H1 (cell line): Measurements from ENCODE around the gene HABP4. TPM values are rescaled to one million over a fixed set of nuclear protein-coding genes. Genes with fewer than 3 reads are reported as not detected.

Experiments
- CTCF ChIA-PET: fragments of 300-600 bp; sonication (Branson Sonifier 250); formaldehyde crosslinking; loops from one replicate; lab custom pipeline; 2021; ENCODE audit not compliant: partially characterized antibody; lab: Charles Lee
- POLR2A ChIA-PET: fragments of 300-600 bp; sonication (Branson Sonifier 250); formaldehyde crosslinking; loops from one replicate; lab custom pipeline; 2021; ENCODE audit warnings: inconsistent platforms; ENCODE audit not compliant: partially characterized antibody; lab: Charles Lee
- DNase-seq, 2 experiments: peaks; one replicate each; pipeline versions ENCODE4 v3.0.0 to v3.0.0-alpha.2; 2010 to 2022; ENCODE audit warnings: low spot score in 2 of 2, low read depth in 1 of 2, mixed read lengths in 1 of 2
- FAIRE-seq: peaks from 2 replicates; lab custom pipeline; 2011; peaks lifted over from hg19 to GRCh38; lab: Jason Lieb, UNC
- H2AFZ ChIP-seq: 2 replicates; pipeline ENCODE4 v1.8.1; 2012; ENCODE audit warnings: low read length, inconsistent platforms
- H2AK5ac ChIP-seq: 2 replicates; pipeline ENCODE4 v1.6.1; 2013; ENCODE audit warnings: low read depth, low read length
- H2BK120ac ChIP-seq: replicated peaks from 2 replicates; pipeline ENCODE3; 2013; ENCODE audit warnings: low read depth, low read length, inconsistent platforms
- H2BK12ac ChIP-seq: 2 replicates; pipeline ENCODE4 v1.6.1; 2013; ENCODE audit warnings: low read depth, low read length
- H2BK15ac ChIP-seq: 2 replicates; pipeline ENCODE4 v1.6.1; 2013; ENCODE audit warnings: low read length
- H2BK20ac ChIP-seq: 2 replicates; pipeline ENCODE4 v1.6.1; 2013; ENCODE audit warnings: low read length
- H2BK5ac ChIP-seq: 2 replicates; pipeline ENCODE4 v1.6.1; 2013; ENCODE audit warnings: low read depth, low read length
- H3K14ac ChIP-seq: 2 replicates; pipeline ENCODE4 v1.6.1; 2013; ENCODE audit warnings: inconsistent platforms; ENCODE audit not compliant: insufficient read length
- H3K18ac ChIP-seq: 2 replicates; pipeline ENCODE4 v1.6.1; 2013; ENCODE audit warnings: low read length; ENCODE audit errors: extremely low read depth
- H3K23ac ChIP-seq: 2 replicates; pipeline ENCODE4 v1.6.1; 2013; ENCODE audit warnings: inconsistent platforms; ENCODE audit not compliant: insufficient read length
- H3K23me2 ChIP-seq: 2 replicates; pipeline ENCODE4 v1.6.1; 2013; ENCODE audit warnings: low read depth, low read length
- H3K27ac ChIP-seq: 2 replicates; pipeline ENCODE4 v1.6.1; 2011; ENCODE audit warnings: low read depth, low read length, inconsistent platforms
- H3K27me3 ChIP-seq, 4 experiments: replicated peaks in 1 of 4; 1 replicate in 1 of 4; 2 replicates in 3 of 4; pipeline versions ENCODE4 v1.6.1 to v1.8.1; 2011 to 2013; ENCODE audit warnings: low read length in 3 of 4, mild to moderate bottlenecking in 3 of 4, inconsistent platforms in 2 of 4, mixed read lengths in 2 of 4, moderate library complexity in 1 of 4; ENCODE audit not compliant: control insufficient read depth in 3 of 4, insufficient read depth in 3 of 4; ENCODE audit errors: extremely low read depth in 1 of 4
- H3K36me3 ChIP-seq, 4 experiments: 2 replicates each; pipeline versions ENCODE4 v1.6.1 to v1.8.1; 2011 to 2013; ENCODE audit warnings: mild to moderate bottlenecking in 4 of 4, low read length in 3 of 4, moderate library complexity in 2 of 4, control low read depth in 1 of 4, inconsistent platforms in 1 of 4; ENCODE audit not compliant: insufficient read depth in 4 of 4, control insufficient read depth in 2 of 4
- H3K4ac ChIP-seq: replicated peaks from 2 replicates; pipeline ENCODE3; 2013; ENCODE audit warnings: low read length, low read depth, mixed read lengths, inconsistent platforms; ENCODE audit not compliant: insufficient read length
- H3K4me1 ChIP-seq, 4 experiments: replicated peaks in 1 of 4; 1 replicate in 1 of 4; 2 replicates in 3 of 4; pipeline versions ENCODE4 v1.6.1 to v1.8.1; 2011 to 2013; ENCODE audit warnings: low read length in 3 of 4, inconsistent platforms in 2 of 4, mixed read lengths in 1 of 4; ENCODE audit not compliant: insufficient read depth in 4 of 4, control insufficient read depth in 3 of 4
- H3K4me2 ChIP-seq, 2 experiments: 2 replicates each; pipeline versions ENCODE4 v1.6.1 to v1.8.1; 2011 to 2013; ENCODE audit warnings: low read depth in 2 of 2, low read length in 2 of 2, control low read depth in 1 of 2, inconsistent platforms in 1 of 2, mild to moderate bottlenecking in 1 of 2; ENCODE audit not compliant: insufficient read depth in 1 of 2
- H3K4me3 ChIP-seq, 4 experiments: fragments of 200-600, 300-600 bp in 1 of 4; sonication (generic), shearing (Covaris generic), sonication (Bioruptor Twin) in 1 of 4; 2 replicates each; pipeline versions ENCODE4 v1.5.1 to v1.8.1; 2011 to 2016; ENCODE audit warnings: low read length in 4 of 4, low read depth in 3 of 4, control low read depth in 2 of 4, inconsistent platforms in 2 of 4, mild to moderate bottlenecking in 2 of 4, mixed read lengths in 1 of 4, moderate library complexity in 1 of 4; ENCODE audit not compliant: insufficient read depth in 2 of 4; ENCODE audit errors: extremely low read depth in 1 of 4
- H3K56ac ChIP-seq: replicated peaks from 2 replicates; pipeline ENCODE3; 2013; ENCODE audit warnings: low read depth, mild to moderate bottlenecking, mixed read lengths, low read length, inconsistent platforms; ENCODE audit not compliant: insufficient read length
- H3K79me1 ChIP-seq: 2 replicates; pipeline ENCODE4 v1.6.1; 2013; ENCODE audit warnings: low read depth, low read length, control low read depth
- H3K79me2 ChIP-seq, 2 experiments: 2 replicates each; pipeline versions ENCODE4 v1.6.1 to v1.8.1; 2012 to 2013; ENCODE audit warnings: low read length in 2 of 2, mild to moderate bottlenecking in 2 of 2, inconsistent platforms in 1 of 2; ENCODE audit not compliant: insufficient read depth in 2 of 2, control insufficient read depth in 1 of 2
- H3K9ac ChIP-seq, 4 experiments: replicated peaks in 1 of 4; 1 replicate in 1 of 4; 2 replicates in 3 of 4; pipeline versions ENCODE4 v1.6.1 to v1.8.1; 2011 to 2013; ENCODE audit warnings: low read depth in 3 of 4, low read length in 3 of 4, control low read depth in 2 of 4, mild to moderate bottlenecking in 2 of 4, moderate library complexity in 2 of 4, inconsistent platforms in 1 of 4; ENCODE audit errors: extremely low read depth in 1 of 4
- H3K9me3 ChIP-seq, 2 experiments: 2 replicates each; pipeline versions ENCODE4 v1.6.1 to v1.8.1; 2012 to 2013; ENCODE audit warnings: mild to moderate bottlenecking in 2 of 2, moderate library complexity in 2 of 2, control low read depth in 1 of 2, inconsistent platforms in 1 of 2, low read depth in 1 of 2, low read length in 1 of 2, mixed read lengths in 1 of 2; ENCODE audit not compliant: insufficient read depth in 2 of 2
- H4K20me1 ChIP-seq, 2 experiments: replicated peaks in 1 of 2; 2 replicates each; pipeline versions ENCODE3 to v1.8.1; 2011 to 2013; ENCODE audit warnings: inconsistent platforms in 2 of 2, low read length in 2 of 2, mild to moderate bottlenecking in 1 of 2; ENCODE audit not compliant: insufficient read depth in 2 of 2, control insufficient read depth in 1 of 2
- H4K5ac ChIP-seq: 2 replicates; pipeline ENCODE4 v1.6.1; 2013; ENCODE audit warnings: low read length, low read depth, mixed read lengths, inconsistent platforms; ENCODE audit not compliant: insufficient read length
- H4K8ac ChIP-seq: 2 replicates; pipeline ENCODE4 v1.8.0; 2013; ENCODE audit warnings: mild to moderate bottlenecking, moderate library complexity, low read length, inconsistent platforms; ENCODE audit not compliant: insufficient read depth; ENCODE audit errors: extremely low read depth
- H4K91ac ChIP-seq: replicated peaks from 2 replicates; pipeline ENCODE3; 2013; ENCODE audit warnings: low read length, mixed read lengths, inconsistent platforms; ENCODE audit not compliant: insufficient read length
- CBX5 ChIP-seq: fragments of 300-800, 300-1000 bp; sonication (generic); IDR thresholded peaks from 2 replicates; pipeline ENCODE4 v1.7.1; 2016; ENCODE audit warnings: antibody characterized with exemption, low read length, low read depth
- EZH2 ChIP-seq: fragments of 200-600 bp; sonication (generic); IDR thresholded peaks from 2 replicates; pipeline ENCODE4 v1.7.1; 2012; ENCODE audit warnings: low read depth, mild to moderate bottlenecking, moderate library complexity, low read length, inconsistent platforms; ENCODE audit not compliant: severe bottlenecking
- PHF8 ChIP-seq: fragments of 200-600 bp; sonication (generic); conservative IDR thresholded peaks from 2 replicates; pipeline ENCODE4 v1.7.1; 2012; ENCODE audit warnings: low read depth, mild to moderate bottlenecking, inconsistent platforms, low read length, moderate library complexity
- WGBS, 2 experiments: shearing (Covaris generic) in 1 of 2; methylation state at CpG; one replicate each; pipeline versions ENCODE4 v1.1.6 to v1.1.7; 2013 to 2015; ENCODE audit warnings: low lambda C conversion rate in 2 of 2, mixed read lengths in 2 of 2, inconsistent platforms in 1 of 2, low coverage in 1 of 2, missing lambda C conversion rate in 1 of 2; ENCODE audit not compliant: insufficient replicate concordance in 2 of 2, insufficient coverage in 1 of 2, insufficient read length in 1 of 2; ENCODE audit errors: extremely low coverage in 1 of 2, missing lambda C conversion rate in 1 of 2; 5-methylcytosine and 5-hydroxymethylcytosine counted together
- polyA plus RNA-seq, 7 experiments: library from polyadenylated mRNA; depleted of rRNA in 3 of 7; stranded (reverse) in 5 of 7; unstranded in 2 of 7; fragments of >200 nt in 5 of 7; fragments of 200-250 nt in 2 of 7; gene quantifications; 1 replicate in 5 of 7; 2 replicates in 1 of 7; 4 replicates in 1 of 7; pipeline versions ENCODE4 v1.2.1 to v1.2.3, GENCODE V29; 2011 to 2013; ENCODE audit warnings: missing spikeins in 2 of 7, mixed read lengths in 2 of 7
- total RNA-seq: library from RNA; stranded (reverse); fragmentation: NEBNext Ultra II Directional; extraction: Animal tissue kit (Norgen Biotek cat#: 25700); gene quantifications from 2 replicates; pipeline ENCODE4 v1.2.1, GENCODE V29; 2021

The HABP4 gene
- total and polyA plus RNA-seq, 2 of the 8 experiments (the other 6 are each of a cell fraction or from before 2014, with no cell fraction given): 3.3 to 11.2 TPM

DNA sequence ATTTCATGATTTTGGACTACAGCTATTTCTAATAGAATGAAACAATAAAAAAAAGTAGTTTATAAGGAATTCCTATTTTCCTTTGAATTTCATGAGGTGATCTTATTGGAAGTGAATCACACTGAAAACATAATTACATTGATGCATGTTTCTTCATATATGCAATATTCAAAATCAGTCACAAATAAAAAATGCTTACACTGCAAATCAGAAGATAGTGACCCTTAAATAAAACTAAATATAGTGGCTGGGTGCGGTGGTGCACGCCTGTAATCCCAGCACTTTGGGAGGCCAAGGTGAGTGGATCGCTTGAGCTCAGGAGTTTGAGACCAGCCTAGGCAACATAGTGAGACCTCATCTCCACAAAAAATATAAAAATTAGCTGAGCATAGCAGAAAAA, 90.1 kb downstream of the HABP4 start:
- WGBS, 2 experiments: 97% methylated on average over 3 of the region's 3 CpGs; no CpG with 5 or more reads in 1 of the 2 experiments
- CTCF ChIA-PET: no interaction called here
- H3K4ac ChIP-seq: no peak overlapping the region

More for the DNA sequence above, 90.1 kb downstream of the HABP4 start:
- Histone ChIP-seq H2BK20ac (no peak overlapping the region), H2AK5ac (no peak overlapping the region), H3K27ac (no peak overlapping the region), H3K9me3 (no peaks in the 10 kb centered on the region), H3K79me2 (no peaks in the 10 kb centered on the region), H3K4me2 (no peak overlapping the region), H4K20me1 (no peaks in the 10 kb centered on the region), H3K14ac (no peak overlapping the region), H3K27me3 (no peaks in the 10 kb centered on the region), H2BK15ac (no peak overlapping the region), H3K79me1 (no peaks in the 10 kb centered on the region), H2AFZ (no peak overlapping the region), H3K36me3 (no peaks in the 10 kb centered on the region; a peak in 2 of 8 replicates), H3K23me2 (no peaks in the 10 kb centered on the region), H4K8ac (no peak overlapping the region), H2BK12ac (no peak overlapping the region), H3K4me1 (no peaks in the 10 kb centered on the region), H3K4me3 (no peak overlapping the region), H2BK120ac (no peak overlapping the region), H2BK5ac (no peak overlapping the region), H3K18ac (no peak overlapping the region), H3K56ac (no peak overlapping the region), H3K23ac (no peak overlapping the region), H3K9ac (no peak overlapping the region), H4K91ac (no peak overlapping the region), H4K5ac (no peak overlapping the region)
- POLR2A ChIA-PET: interaction anchor here (1.0 kb wide), 1 partner anchor 17 kb away, joined by 3 read pairs; no protein-coding TSS in a partner anchor
- no peak for TF ChIP-seq EZH2
- TF ChIP-seq PHF8: no peak
- TF ChIP-seq CBX5: no peak
- FAIRE-seq (no peak), DNase-seq (no peak)

Other genes with a start within 250 kb of the HABP4 start
- not detected in 2 replicates for gene HSD17B3, start 148.0 kb upstream of the HABP4 start, total RNA-seq
- 0.16 TPM in 1 of 2 replicates, not detected in the other for gene HSD17B3, start 148.0 kb upstream of the HABP4 start, polyA plus RNA-seq (2011; rRNA removed)
- 11.5 and 13.7 TPM in 2 replicates for gene SLC35D2, start 66.5 kb upstream of the HABP4 start, total RNA-seq
- 7.0 and 9.6 TPM in 2 replicates for gene SLC35D2, start 66.5 kb upstream of the HABP4 start, polyA plus RNA-seq (2011; rRNA removed)
- gene ZNF367, start 31.8 kb upstream of the HABP4 start, total RNA-seq: 6.7 and 8.2 TPM in 2 replicates
- 2.0 and 2.2 TPM in 2 replicates for gene ZNF367, start 31.8 kb upstream of the HABP4 start, polyA plus RNA-seq (2011; rRNA removed)
- gene CDC14B, start 169.7 kb downstream of the HABP4 start, total RNA-seq: 43.7 and 44.6 TPM in 2 replicates
- 12.7 and 17.2 TPM in 2 replicates for gene CDC14B, start 169.7 kb downstream of the HABP4 start, polyA plus RNA-seq (2011; rRNA removed)
- gene PRXL2C, start 205.1 kb downstream of the HABP4 start, total RNA-seq: 7.3 and 8.3 TPM in 2 replicates
- 1.8 and 2.8 TPM in 2 replicates for gene PRXL2C, start 205.1 kb downstream of the HABP4 start, polyA plus RNA-seq (2011; rRNA removed)